ENCODE measurements around the gene LANCL3.

GRCh38 chrX:37722595-37722994 is 151.1 kb downstream of the LANCL3 start:
- TF ChIP-seq POLR2AphosphoS5 (IDR thresholded peaks at IDR 0.05) (peak in 1 of 4 donors; percentile 34), POLR2A (IDR thresholded peaks at IDR 0.05) (no peak), EP300 (IDR thresholded peaks at IDR 0.05) (no peak)
- TF ChIP-seq, protein P1, sequence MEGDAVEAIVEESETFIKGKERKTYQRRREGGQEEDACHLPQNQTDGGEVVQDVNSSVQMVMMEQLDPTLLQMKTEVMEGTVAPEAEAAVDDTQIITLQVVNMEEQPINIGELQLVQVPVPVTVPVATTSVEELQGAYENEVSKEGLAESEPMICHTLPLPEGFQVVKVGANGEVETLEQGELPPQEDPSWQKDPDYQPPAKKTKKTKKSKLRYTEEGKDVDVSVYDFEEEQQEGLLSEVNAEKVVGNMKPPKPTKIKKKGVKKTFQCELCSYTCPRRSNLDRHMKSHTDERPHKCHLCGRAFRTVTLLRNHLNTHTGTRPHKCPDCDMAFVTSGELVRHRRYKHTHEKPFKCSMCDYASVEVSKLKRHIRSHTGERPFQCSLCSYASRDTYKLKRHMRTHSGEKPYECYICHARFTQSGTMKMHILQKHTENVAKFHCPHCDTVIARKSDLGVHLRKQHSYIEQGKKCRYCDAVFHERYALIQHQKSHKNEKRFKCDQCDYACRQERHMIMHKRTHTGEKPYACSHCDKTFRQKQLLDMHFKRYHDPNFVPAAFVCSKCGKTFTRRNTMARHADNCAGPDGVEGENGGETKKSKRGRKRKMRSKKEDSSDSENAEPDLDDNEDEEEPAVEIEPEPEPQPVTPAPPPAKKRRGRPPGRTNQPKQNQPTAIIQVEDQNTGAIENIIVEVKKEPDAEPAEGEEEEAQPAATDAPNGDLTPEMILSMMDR (IDR thresholded peaks at IDR 0.05) = no peak
